Retina (tissue), 1 donor: ENCODE results near the gene EPN3.
A peak's percentile ranks its signal among the peaks of the same experiment; 100 is the strongest.

Source experiments
- DNase-seq: peaks from one replicate; pipeline ENCODE4 v3.0.0-alpha.2; 2016

The EPN3 gene

GRCh38 chr17:50513495-50513894 lies 19.0 kb upstream of the EPN3 start:
- no peak for DNase-seq

- no peak for DNase-seq
Measured at GRCh38 chr17:50514388-50514787, 18.1 kb upstream of the EPN3 start.

- DNase-seq: no peak
Measured at GRCh38 chr17:50514936-50515702, 17.4 kb upstream of the EPN3 start.

GRCh38 chr17:50517011-50517410 lies 15.5 kb upstream of the EPN3 start:
- no peak for DNase-seq

GRCh38 chr17:50517504-50518383 lies 14.8 kb upstream of the EPN3 start:
- DNase-seq: peak; percentile 57

- DNase-seq: peak; percentile 65
Measured at GRCh38 chr17:50518384-50519023, 14.0 kb upstream of the EPN3 start.

- DNase-seq: no peak
Measured at GRCh38 chr17:50519141-50519834, 13.2 kb upstream of the EPN3 start.

- no peak for DNase-seq
Measured at GRCh38 chr17:50520483-50520882, 12.1 kb upstream of the EPN3 start.

- DNase-seq: no peak
Measured at GRCh38 chr17:50521514-50521913, 11.0 kb upstream of the EPN3 start.

- no peak for DNase-seq
Measured at GRCh38 chr17:50522766-50523165, 9.8 kb upstream of the EPN3 start.

- DNase-seq: no peak
Measured at GRCh38 chr17:50523208-50523607, 9.3 kb upstream of the EPN3 start.

- no peak for DNase-seq
Measured at GRCh38 chr17:50524838-50525237, 7.7 kb upstream of the EPN3 start.

GRCh38 chr17:50527155-50527762 lies 5.3 kb upstream of the EPN3 start:
- no peak for DNase-seq

GRCh38 chr17:50527949-50528474 lies 4.5 kb upstream of the EPN3 start:
- no peak for DNase-seq

- DNase-seq: no peak
Measured at GRCh38 chr17:50529849-50530248, 2.7 kb upstream of the EPN3 start.

GRCh38 chr17:50531428-50532025 lies 1.0 kb upstream of the EPN3 start:
- DNase-seq: no peak

- DNase-seq: no peak
Measured at GRCh38 chr17:50533185-50533584, 650 bp downstream of the EPN3 start.

GRCh38 chr17:50533720-50534148 lies 1.2 kb downstream of the EPN3 start:
- DNase-seq: peak; percentile 46

- DNase-seq: no peak
Measured at GRCh38 chr17:50534222-50534978, 1.9 kb downstream of the EPN3 start.

GRCh38 chr17:50534979-50535326 lies 2.4 kb downstream of the EPN3 start:
- DNase-seq: no peak

- no peak for DNase-seq
Measured at GRCh38 chr17:50535407-50535806, 2.9 kb downstream of the EPN3 start.
